ENCODE measurements around the gene FBXW4.

Gene FBXW4

DNA sequence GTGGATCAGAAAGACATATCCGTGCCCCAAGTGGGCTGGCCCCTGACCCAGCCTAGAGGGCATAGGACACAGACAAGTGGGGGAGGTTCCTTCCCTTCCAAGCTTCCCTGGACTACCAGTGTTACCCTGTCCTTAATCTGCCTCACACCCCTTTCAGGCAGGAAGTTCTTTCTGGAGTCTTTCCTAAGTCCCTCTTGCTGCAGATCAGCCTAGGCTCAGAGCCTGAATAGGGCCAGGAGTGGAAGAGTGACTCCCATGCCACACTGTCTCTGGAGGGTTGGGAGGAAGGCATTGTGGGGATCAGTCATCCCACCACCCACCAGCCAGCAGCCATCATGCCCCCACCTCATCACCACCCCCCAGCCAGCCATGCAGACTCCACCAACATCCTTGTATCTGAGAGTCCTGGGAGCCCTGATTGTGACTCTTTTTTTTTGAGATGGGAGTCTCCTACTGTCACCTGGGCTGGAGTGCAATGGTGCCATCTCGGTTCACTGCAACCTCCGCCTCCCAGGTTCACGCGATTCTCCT lies 129.5 kb downstream of the FBXW4 start:
- no peak for DNase-seq (ENCODE audit: low read depth)
- TF ChIP-seq, protein P1, sequence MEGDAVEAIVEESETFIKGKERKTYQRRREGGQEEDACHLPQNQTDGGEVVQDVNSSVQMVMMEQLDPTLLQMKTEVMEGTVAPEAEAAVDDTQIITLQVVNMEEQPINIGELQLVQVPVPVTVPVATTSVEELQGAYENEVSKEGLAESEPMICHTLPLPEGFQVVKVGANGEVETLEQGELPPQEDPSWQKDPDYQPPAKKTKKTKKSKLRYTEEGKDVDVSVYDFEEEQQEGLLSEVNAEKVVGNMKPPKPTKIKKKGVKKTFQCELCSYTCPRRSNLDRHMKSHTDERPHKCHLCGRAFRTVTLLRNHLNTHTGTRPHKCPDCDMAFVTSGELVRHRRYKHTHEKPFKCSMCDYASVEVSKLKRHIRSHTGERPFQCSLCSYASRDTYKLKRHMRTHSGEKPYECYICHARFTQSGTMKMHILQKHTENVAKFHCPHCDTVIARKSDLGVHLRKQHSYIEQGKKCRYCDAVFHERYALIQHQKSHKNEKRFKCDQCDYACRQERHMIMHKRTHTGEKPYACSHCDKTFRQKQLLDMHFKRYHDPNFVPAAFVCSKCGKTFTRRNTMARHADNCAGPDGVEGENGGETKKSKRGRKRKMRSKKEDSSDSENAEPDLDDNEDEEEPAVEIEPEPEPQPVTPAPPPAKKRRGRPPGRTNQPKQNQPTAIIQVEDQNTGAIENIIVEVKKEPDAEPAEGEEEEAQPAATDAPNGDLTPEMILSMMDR (IDR thresholded peaks at IDR 0.05; ENCODE audit: insufficient read depth, low read depth, low read length, missing control alignments): no peak
- H3K4me3 ChIP-seq (ENCODE audit: low read depth, low read length): no peak overlapping the region

DNA sequence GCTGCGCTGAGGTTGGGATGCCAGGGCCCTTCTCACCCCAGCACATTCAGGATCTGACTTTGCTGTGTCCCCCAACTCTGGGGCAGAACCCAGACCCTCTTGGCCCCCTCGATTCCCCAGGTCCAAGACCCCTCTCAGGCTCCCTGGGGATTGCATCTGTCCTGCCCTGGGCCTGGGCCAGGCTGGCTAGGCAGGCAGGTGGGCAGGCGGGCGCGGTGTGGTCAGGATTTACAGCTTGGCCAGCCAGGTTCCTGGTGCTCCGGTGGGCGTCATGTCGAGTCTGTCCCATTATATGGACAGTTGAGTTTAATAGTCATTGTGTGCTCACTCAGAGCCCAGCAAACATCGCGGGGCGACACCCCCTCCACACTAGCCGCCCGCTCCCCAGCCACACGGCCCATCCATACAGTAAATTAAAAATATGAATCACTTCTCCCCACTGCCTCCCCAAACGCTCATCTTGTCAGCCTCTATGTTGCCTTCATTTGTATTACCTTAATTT lies 130.4 kb downstream of the FBXW4 start:
- DNase-seq (ENCODE audit: low read depth): no peak
- TF ChIP-seq, protein P1 (IDR thresholded peaks at IDR 0.05; ENCODE audit: insufficient read depth, low read depth, low read length, missing control alignments): no peak
- H3K4me3 ChIP-seq (ENCODE audit: low read depth, low read length): no peak overlapping the region

DNA sequence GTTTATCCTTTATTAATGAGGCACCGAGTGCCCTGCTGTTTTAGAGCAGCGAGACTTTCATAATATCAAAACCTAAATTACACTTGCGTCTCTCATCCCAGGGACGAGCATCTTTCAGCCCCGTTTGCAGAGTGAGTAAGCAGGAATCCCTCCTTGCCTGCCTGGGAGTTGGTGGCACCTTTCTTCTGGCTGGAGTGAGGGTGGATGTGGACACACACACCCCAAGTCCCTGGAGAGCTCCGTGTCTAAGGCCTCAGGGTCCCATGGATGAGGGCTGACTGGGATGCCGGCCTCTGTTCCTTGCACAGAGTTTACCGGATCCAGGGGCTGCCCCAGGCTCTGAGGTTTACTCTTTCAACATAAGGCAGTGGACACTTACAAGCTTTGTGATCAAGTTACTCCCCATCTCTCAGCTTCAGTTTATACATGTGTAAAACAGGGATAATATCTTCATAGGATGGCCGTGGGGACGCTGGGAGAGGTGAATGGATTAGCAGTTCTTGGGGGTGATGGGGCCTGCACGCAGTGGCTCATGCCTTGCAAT lies 131.4 kb downstream of the FBXW4 start:
- DNase-seq (ENCODE audit: low read depth): no peak
- TF ChIP-seq, protein P1 (IDR thresholded peaks at IDR 0.05; ENCODE audit: insufficient read depth, low read depth, low read length, missing control alignments): no peak
- H3K4me3 ChIP-seq (ENCODE audit: low read depth, low read length): no peak overlapping the region

DNA sequence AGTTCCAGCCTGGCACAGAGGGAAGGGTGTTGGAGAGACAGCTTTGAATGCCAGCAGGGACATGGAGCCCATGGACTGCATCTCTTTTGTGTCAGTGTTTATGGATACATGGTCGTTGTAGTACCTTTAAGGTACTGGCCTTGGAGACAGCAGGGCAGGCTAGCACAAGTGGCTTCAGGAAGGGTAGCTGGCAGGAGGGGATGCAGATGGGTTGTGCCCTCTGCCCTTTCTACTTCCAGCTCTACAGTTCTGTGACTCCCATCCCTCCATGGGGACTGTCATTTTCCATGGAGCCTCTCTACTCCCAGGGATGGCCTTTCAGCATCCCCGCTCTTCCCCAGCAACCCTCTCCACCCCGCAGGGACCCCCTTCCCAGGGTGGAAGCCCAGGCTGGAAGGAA lies 132.0 kb downstream of the FBXW4 start:
- no peak overlapping the region for H3K4me3 ChIP-seq (ENCODE audit: low read depth, low read length)
- no peak for DNase-seq (ENCODE audit: low read depth)
- TF ChIP-seq, protein P1 (IDR thresholded peaks at IDR 0.05; ENCODE audit: insufficient read depth, low read depth, low read length, missing control alignments): no peak

DNA sequence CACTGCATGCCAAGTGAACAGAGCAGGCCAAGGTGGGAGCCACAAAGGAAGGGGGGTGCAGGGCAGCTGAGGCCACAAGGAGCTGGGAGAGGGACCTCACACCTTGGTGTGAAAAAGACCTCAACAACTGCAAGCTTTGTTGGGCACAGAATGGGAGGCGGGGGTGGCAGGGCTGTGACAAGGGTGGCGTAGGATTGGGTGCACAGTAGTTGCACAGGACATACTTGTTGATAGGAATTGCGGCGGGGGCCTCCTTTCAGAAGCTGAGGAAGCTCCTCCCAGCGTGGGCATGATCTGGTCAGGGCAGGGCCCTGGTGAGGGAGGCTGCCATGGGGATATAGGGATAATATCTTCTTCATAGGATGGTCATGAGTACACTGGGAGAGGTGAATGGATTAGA lies 132.7 kb downstream of the FBXW4 start:
- no peak for DNase-seq (ENCODE audit: low read depth)
- no peak overlapping the region for H3K4me3 ChIP-seq (ENCODE audit: low read depth, low read length)
- TF ChIP-seq, protein P1 (IDR thresholded peaks at IDR 0.05; ENCODE audit: insufficient read depth, low read depth, low read length, missing control alignments): no peak

DNA sequence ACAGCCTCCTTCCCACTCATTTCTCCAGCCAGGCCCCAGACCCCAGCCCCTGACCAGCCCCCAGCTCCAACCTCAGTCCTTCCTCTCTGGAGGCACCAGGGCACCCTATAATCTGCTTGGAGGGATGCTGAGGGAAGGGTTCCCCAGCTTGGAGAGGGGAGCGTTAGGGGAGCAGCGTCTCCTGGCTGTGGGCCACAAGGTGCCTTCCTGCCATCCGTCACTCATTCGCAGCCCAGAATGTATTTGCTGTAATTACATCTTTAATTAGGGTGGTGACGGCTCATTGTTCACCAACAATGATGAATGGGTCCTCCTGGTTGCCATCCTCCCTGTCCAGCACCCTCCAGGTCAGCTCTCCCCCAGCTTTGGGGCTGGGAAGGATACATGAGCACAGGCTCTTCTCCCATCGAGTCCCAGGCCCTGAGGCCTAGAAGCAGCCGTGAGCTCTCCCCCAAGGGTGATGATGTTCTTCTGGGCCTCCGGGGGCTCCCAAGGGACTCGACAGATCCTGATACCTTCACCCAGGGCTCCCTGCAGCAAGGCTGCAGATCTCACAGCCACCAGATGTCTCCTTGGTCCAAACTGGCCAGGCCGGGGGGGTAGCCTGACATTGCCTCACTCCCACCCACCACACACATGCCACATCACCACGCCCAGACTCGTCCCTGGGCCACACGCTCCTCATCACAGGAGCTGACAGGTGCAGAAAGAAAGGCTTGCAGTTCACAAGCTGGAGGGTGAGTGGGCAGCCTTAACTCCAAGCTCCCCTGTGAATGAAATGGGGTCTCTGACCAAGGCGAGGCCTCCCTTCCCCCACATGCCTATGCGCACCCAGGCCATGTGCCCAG lies 133.7 kb downstream of the FBXW4 start:
- no peak overlapping the region for H3K4me3 ChIP-seq (ENCODE audit: low read depth, low read length)
- TF ChIP-seq, protein P1 (IDR thresholded peaks at IDR 0.05; ENCODE audit: insufficient read depth, low read depth, low read length, missing control alignments): no peak
- no peak for DNase-seq (ENCODE audit: low read depth)

Measured in GM12865 (cell line).